SK-N-SH (cell line): Measurements from ENCODE around the gene TTN. TPM values are rescaled to one million over a fixed set of nuclear protein-coding genes. Genes with fewer than 3 reads are reported as not detected.
A peak's percentile ranks its signal among the peaks of the same experiment; 100 is the strongest.

Experiments used
- CTCF ChIA-PET: fragments of 300-600, 350-600 bp; formaldehyde crosslinking; extraction: SDS; loops from one replicate; lab custom pipeline; 2021; lab: Yijun Ruan, JAX
- POLR2A ChIA-PET: fragments of 350-600 bp; sonication (Branson Sonifier 250); formaldehyde crosslinking; extraction: SDS; loops from one replicate; lab custom pipeline; 2020; ENCODE audit warnings: antibody characterized with exemption, inconsistent platforms; lab: Yijun Ruan, JAX
- DNase-seq: peaks from one replicate; pipeline ENCODE4 v3.0.0; 2012
- H2AFZ ChIP-seq: fragments of 200-600 bp; sonication (generic); 2 replicates; pipeline ENCODE4 v1.8.1; 2016; ENCODE audit warnings: antibody characterized with exemption, mild to moderate bottlenecking, low read depth
- H3F3A ChIP-seq: fragments of 200-600 bp; sonication (generic); replicated peaks from 2 replicates; pipeline ENCODE3; 2016; ENCODE audit warnings: antibody characterized with exemption, mild to moderate bottlenecking; ENCODE audit not compliant: insufficient read depth
- H3K27ac ChIP-seq, 2 experiments: fragments of 200-500 bp in 1 of 2; fragments of 200-600 bp in 1 of 2; sonication (Bioruptor generic) in 1 of 2; sonication (generic), shearing (Covaris generic) in 1 of 2; 2 replicates each; pipeline versions ENCODE4 v1.5.1 to v1.6.1; 2014 to 2016; ENCODE audit warnings: low read depth in 2 of 2, inconsistent platforms in 1 of 2, low read length in 1 of 2, mild to moderate bottlenecking in 1 of 2, mixed read lengths in 1 of 2
- H3K27me3 ChIP-seq: fragments of 200-600 bp; sonication (generic), shearing (Covaris generic); 2 replicates; pipeline ENCODE4 v1.6.1; 2016; ENCODE audit warnings: mixed run types; ENCODE audit not compliant: insufficient read depth
- H3K36me3 ChIP-seq, 2 experiments: fragments of 200-500 bp in 1 of 2; fragments of 200-600 bp in 1 of 2; sonication (Bioruptor generic) in 1 of 2; sonication (generic) in 1 of 2; replicated peaks in 1 of 2; 2 replicates each; pipeline versions ENCODE3 to v1.5.1; 2014 to 2016; ENCODE audit warnings: low read length in 1 of 2, mild to moderate bottlenecking in 1 of 2; ENCODE audit not compliant: insufficient read depth in 2 of 2, control insufficient read depth in 1 of 2
- H3K4me1 ChIP-seq, 2 experiments: fragments of 200-500 bp in 1 of 2; fragments of 200-600 bp in 1 of 2; sonication (Bioruptor generic) in 1 of 2; sonication (generic), shearing (Covaris generic) in 1 of 2; 2 replicates each; pipeline versions ENCODE4 v1.5.1 to v1.6.1; 2014 to 2016; ENCODE audit warnings: low read depth in 1 of 2, low read length in 1 of 2, mixed run types in 1 of 2; ENCODE audit not compliant: insufficient read depth in 2 of 2, control insufficient read depth in 1 of 2
- H3K4me2 ChIP-seq: fragments of 200-600 bp; sonication (generic), shearing (Covaris generic); 2 replicates; pipeline ENCODE4 v1.6.1; 2017; ENCODE audit warnings: mixed run types
- H3K4me3 ChIP-seq, 2 experiments: fragments of 200-500 bp in 1 of 2; fragments of 200-600 bp in 1 of 2; sonication (Bioruptor generic) in 1 of 2; sonication (generic), shearing (Covaris generic) in 1 of 2; 2 replicates each; pipeline versions ENCODE4 v1.5.1 to v1.8.1; 2014 to 2016; ENCODE audit warnings: low read depth in 2 of 2, inconsistent platforms in 1 of 2, low read length in 1 of 2, mild to moderate bottlenecking in 1 of 2, mixed read lengths in 1 of 2, moderate library complexity in 1 of 2
- H3K79me2 ChIP-seq: fragments of 200-600 bp; sonication (generic); 2 replicates; pipeline ENCODE4 v1.8.1; 2017; ENCODE audit warnings: mild to moderate bottlenecking; ENCODE audit not compliant: insufficient read depth
- H3K9ac ChIP-seq: fragments of 200-600 bp; sonication (generic); 2 replicates; pipeline ENCODE4 v1.6.1; 2017; ENCODE audit warnings: mixed run types
- H3K9me2 ChIP-seq: fragments of 200-600 bp; sonication (generic); 2 replicates; pipeline ENCODE4 v1.6.1; 2017; ENCODE audit warnings: mixed run types
- H3K9me3 ChIP-seq: fragments of 200-600 bp; sonication (generic); 2 replicates; pipeline ENCODE4 v1.6.1; 2017; ENCODE audit warnings: mixed run types, mild to moderate bottlenecking, moderate library complexity
- H4K20me1 ChIP-seq: fragments of 200-600 bp; sonication (generic); 2 replicates; pipeline ENCODE4 v1.6.1; 2017; ENCODE audit warnings: mild to moderate bottlenecking, mixed run types; ENCODE audit not compliant: insufficient read depth
- CTCF ChIP-seq: fragments of 200-600 bp; sonication (generic); IDR thresholded peaks from 2 replicates; pipeline ENCODE4 v1.6.1; 2017; ENCODE audit warnings: antibody characterized with exemption, mild to moderate bottlenecking, moderate library complexity
- EP300 ChIP-seq, 2 experiments: IDR thresholded peaks; 2 replicates each; pipeline versions ENCODE4 v1.4.0 to v1.6.1; 2012; ENCODE audit warnings: borderline replicate concordance in 1 of 2, low read depth in 1 of 2, low read length in 1 of 2
- FOXM1 ChIP-seq: IDR thresholded peaks from 2 replicates; pipeline ENCODE4 v1.4.0; 2012; ENCODE audit warnings: low read depth, mild to moderate bottlenecking
- IRF3 ChIP-seq: fragments of 150-350 bp; IDR thresholded peaks from 2 replicates; pipeline ENCODE4 v1.6.1; 2016; ENCODE audit warnings: mild to moderate bottlenecking, low read depth, low read length
- JUND ChIP-seq: IDR thresholded peaks from 2 replicates; pipeline ENCODE4 v1.4.0; 2012
- NFIC ChIP-seq: IDR thresholded peaks from 2 replicates; pipeline ENCODE4 v1.4.0; 2012; ENCODE audit warnings: borderline replicate concordance
- NRF1 ChIP-seq: IDR thresholded peaks from 2 replicates; pipeline ENCODE4 v1.6.1; 2012; ENCODE audit warnings: low read depth, mild to moderate bottlenecking, low read length
- PBX3 ChIP-seq: IDR thresholded peaks from 2 replicates; pipeline ENCODE4; 2012
- RAD21 ChIP-seq: IDR thresholded peaks from 2 replicates; pipeline ENCODE4 v1.6.1; 2012; ENCODE audit warnings: mild to moderate bottlenecking, low read length
- TAF1 ChIP-seq: IDR thresholded peaks from 2 replicates; pipeline ENCODE4 v1.6.1; 2012; ENCODE audit warnings: low read depth, mild to moderate bottlenecking, low read length, moderate library complexity, borderline replicate concordance
- TCF12 ChIP-seq: IDR thresholded peaks from 2 replicates; pipeline ENCODE4 v1.4.0; 2012
- TEAD4 ChIP-seq: IDR thresholded peaks from 2 replicates; pipeline ENCODE4 v1.4.0; 2012; ENCODE audit warnings: mild to moderate bottlenecking, borderline replicate concordance; ENCODE audit not compliant: insufficient read depth
- ZBTB33 ChIP-seq: IDR thresholded peaks from 2 replicates; pipeline ENCODE4 v1.4.0; 2012; ENCODE audit warnings: low read depth, borderline replicate concordance
- WGBS: methylation state at CpG from one replicate; pipeline ENCODE4 v1.1.6; 2017; ENCODE audit warnings: low lambda C conversion rate; 5-methylcytosine and 5-hydroxymethylcytosine counted together
- polyA plus RNA-seq, 3 experiments: library from polyadenylated mRNA; depleted of rRNA; stranded (reverse); fragments of >200 nt; gene quantifications; 2 replicates each; pipeline ENCODE4 v1.2.3, GENCODE V29; 2012

TTN gene
- polyA plus RNA-seq, 1 of the 3 experiments (the other 2 are of a cell fraction): 0.08 TPM

GRCh38 chr2:178485356-178485755 is 321.9 kb downstream of the TTN start:
- Histone ChIP-seq H3K4me3 (no peak overlapping the region), H4K20me1 (peaks cover 49% of the 10 kb centered on the region), H3K27me3 (no peaks in the 10 kb centered on the region), H3K4me1 (peaks cover 10 to 15% of the 10 kb centered on the region in 2 experiments; a peak in 3 of 4 replicates), H3K9me2 (no peaks in the 10 kb centered on the region), H2AFZ (no peak overlapping the region), H3K4me2 (no peak overlapping the region)
- POLR2A ChIA-PET: no interaction called here
- 70% methylated on average over 3 of the region's 3 CpGs for WGBS
- TF ChIP-seq TEAD4 (no peak), CTCF (no peak), EP300 (IDR thresholded peaks at IDR 0.05; ENCODE audit: borderline replicate concordance in 1 of 2, low read depth in 1 of 2, low read length in 1 of 2) (no peak), TCF12 (no peak), ZBTB33 (no peak), IRF3 (no peak)
- TF ChIP-seq, all 33 proteins: peak for 0
- Histone ChIP-seq H3K27ac (no peak overlapping the region), H3K9ac (no peak overlapping the region), H3K9me3 (no peaks in the 10 kb centered on the region), H3K36me3 (peaks cover 16 to 18% of the 10 kb centered on the region in 2 experiments), H3K79me2 (peaks cover 96% of the 10 kb centered on the region), H3F3A (peaks cover 4% of the 10 kb centered on the region)
- CTCF ChIA-PET: no interaction called here
- no peak for DNase-seq

GRCh38 chr2:178484245-178485041 is 322.8 kb downstream of the TTN start:
- Histone ChIP-seq H3K4me2 (0 out of 2 replicates have a peak overlapping the region, but pooled peaks have one; percentile 15), H3K9ac (no peak overlapping the region)
- 58% methylated on average over 6 of the region's 6 CpGs for WGBS

More at GRCh38 chr2:178484245-178485041, 322.8 kb downstream of the TTN start:
- Histone ChIP-seq H3K36me3 (peaks cover 11 to 12% of the 10 kb centered on the region in 2 experiments), H3K4me1 (peaks cover 10 to 17% of the 10 kb centered on the region in 2 experiments; a peak in 3 of 4 replicates), H3F3A (peaks cover 9% of the 10 kb centered on the region), H3K27ac (no peak overlapping the region), H3K9me2 (no peaks in the 10 kb centered on the region), H3K79me2 (peaks cover 87% of the 10 kb centered on the region), H3K9me3 (no peaks in the 10 kb centered on the region), H2AFZ (no peak overlapping the region), H3K4me3 (no peak overlapping the region), H3K27me3 (no peaks in the 10 kb centered on the region), H4K20me1 (peaks cover 49% of the 10 kb centered on the region)
- TF ChIP-seq JUND (no peak), NFIC (peak; percentile 76), TCF12 (no peak), FOXM1 (no peak), NRF1 (no peak), TAF1 (no peak), PBX3 (peak; percentile 24; the same call in 1 of the 2 replicates), EP300 (IDR thresholded peaks at IDR 0.05; ENCODE audit: borderline replicate concordance in 1 of 2, low read depth in 1 of 2, low read length in 1 of 2) (no peak), RAD21 (no peak)
- CTCF ChIA-PET: no interaction called here
- POLR2A ChIA-PET: no interaction called here
- no peak for DNase-seq
